Measurements from ENCODE around the gene ITFG2. TPM values are rescaled to one million over a fixed set of nuclear protein-coding genes. Genes with fewer than 3 reads are reported as not detected.

Gene ITFG2
- total and polyA plus RNA-seq, 2 experiments from 2014 or later: 17.3 to 32.6 TPM

DNA sequence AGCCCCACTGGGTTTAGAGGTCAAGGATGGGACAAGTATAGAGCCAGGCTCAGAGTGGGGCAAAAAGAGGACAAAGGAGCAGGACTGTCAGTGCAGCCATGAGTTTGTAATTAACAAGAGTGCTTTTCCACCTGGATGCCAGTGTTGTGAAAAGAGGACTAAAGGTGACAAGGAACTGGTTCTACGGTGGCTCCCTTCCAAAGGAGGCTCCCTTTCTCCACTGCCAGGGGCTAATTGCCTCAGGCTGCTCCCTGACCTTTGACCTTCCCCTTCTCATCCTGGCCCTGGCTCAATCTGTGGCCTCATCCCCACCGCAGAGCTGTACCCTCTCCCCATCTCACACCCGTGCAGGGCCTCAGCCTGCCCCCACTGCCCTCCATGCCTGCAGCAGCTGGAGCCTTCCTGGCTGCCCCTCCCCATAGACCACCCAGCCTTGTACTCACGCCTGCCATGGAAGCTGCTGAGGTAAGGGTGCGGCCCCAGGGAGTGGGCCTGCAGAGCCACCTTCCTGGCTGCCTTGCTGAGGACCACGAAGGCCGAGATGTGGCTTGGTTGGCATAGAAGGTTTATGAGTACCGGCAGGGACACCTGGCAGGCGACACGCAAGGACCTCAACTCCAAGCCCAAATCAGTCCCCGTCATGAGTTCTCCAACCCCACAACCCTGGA, 42.5 kb upstream of the ITFG2 start:
- TF ChIP-seq CREB1 (CRISPR knock-in tag; IDR thresholded peaks at IDR 0.05; ENCODE audit: low read depth) (no peak), POLR2AphosphoS5 (IDR thresholded peaks at IDR 0.05; ENCODE audit: low read depth) (no peak), ZNF462 (CRISPR knock-in tag; IDR thresholded peaks at IDR 0.05) (no peak), STAT1 (IDR thresholded peaks at IDR 0.05; ENCODE audit: unreplicated experiment) (no peak), EZH2phosphoT487 (IDR thresholded peaks at IDR 0.05; ENCODE audit: unreplicated experiment) (no peak), ZNF114 (CRISPR knock-in tag; IDR thresholded peaks at IDR 0.05) (no peak), EZH2 (IDR thresholded peaks at IDR 0.05; ENCODE audit: low read depth, unreplicated experiment) (no peak), ZNF331 (CRISPR knock-in tag; IDR thresholded peaks at IDR 0.05; ENCODE audit: low read depth) (no peak), JUNB (IDR thresholded peaks at IDR 0.05; ENCODE audit: unreplicated experiment) (no peak), NANOG (IDR thresholded peaks at IDR 0.05; ENCODE audit: borderline replicate concordance) (no peak)
- TF ChIP-seq, protein P1, sequence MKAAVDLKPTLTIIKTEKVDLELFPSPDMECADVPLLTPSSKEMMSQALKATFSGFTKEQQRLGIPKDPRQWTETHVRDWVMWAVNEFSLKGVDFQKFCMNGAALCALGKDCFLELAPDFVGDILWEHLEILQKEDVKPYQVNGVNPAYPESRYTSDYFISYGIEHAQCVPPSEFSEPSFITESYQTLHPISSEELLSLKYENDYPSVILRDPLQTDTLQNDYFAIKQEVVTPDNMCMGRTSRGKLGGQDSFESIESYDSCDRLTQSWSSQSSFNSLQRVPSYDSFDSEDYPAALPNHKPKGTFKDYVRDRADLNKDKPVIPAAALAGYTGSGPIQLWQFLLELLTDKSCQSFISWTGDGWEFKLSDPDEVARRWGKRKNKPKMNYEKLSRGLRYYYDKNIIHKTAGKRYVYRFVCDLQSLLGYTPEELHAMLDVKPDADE (IDR thresholded peaks at IDR 0.05): no peak
- TF ChIP-seq, protein P2, sequence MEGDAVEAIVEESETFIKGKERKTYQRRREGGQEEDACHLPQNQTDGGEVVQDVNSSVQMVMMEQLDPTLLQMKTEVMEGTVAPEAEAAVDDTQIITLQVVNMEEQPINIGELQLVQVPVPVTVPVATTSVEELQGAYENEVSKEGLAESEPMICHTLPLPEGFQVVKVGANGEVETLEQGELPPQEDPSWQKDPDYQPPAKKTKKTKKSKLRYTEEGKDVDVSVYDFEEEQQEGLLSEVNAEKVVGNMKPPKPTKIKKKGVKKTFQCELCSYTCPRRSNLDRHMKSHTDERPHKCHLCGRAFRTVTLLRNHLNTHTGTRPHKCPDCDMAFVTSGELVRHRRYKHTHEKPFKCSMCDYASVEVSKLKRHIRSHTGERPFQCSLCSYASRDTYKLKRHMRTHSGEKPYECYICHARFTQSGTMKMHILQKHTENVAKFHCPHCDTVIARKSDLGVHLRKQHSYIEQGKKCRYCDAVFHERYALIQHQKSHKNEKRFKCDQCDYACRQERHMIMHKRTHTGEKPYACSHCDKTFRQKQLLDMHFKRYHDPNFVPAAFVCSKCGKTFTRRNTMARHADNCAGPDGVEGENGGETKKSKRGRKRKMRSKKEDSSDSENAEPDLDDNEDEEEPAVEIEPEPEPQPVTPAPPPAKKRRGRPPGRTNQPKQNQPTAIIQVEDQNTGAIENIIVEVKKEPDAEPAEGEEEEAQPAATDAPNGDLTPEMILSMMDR (conservative IDR thresholded peaks at IDR 0.05; ENCODE audit: low read depth in 2 of 2): no peak
- TF ChIP-seq, protein P3, sequence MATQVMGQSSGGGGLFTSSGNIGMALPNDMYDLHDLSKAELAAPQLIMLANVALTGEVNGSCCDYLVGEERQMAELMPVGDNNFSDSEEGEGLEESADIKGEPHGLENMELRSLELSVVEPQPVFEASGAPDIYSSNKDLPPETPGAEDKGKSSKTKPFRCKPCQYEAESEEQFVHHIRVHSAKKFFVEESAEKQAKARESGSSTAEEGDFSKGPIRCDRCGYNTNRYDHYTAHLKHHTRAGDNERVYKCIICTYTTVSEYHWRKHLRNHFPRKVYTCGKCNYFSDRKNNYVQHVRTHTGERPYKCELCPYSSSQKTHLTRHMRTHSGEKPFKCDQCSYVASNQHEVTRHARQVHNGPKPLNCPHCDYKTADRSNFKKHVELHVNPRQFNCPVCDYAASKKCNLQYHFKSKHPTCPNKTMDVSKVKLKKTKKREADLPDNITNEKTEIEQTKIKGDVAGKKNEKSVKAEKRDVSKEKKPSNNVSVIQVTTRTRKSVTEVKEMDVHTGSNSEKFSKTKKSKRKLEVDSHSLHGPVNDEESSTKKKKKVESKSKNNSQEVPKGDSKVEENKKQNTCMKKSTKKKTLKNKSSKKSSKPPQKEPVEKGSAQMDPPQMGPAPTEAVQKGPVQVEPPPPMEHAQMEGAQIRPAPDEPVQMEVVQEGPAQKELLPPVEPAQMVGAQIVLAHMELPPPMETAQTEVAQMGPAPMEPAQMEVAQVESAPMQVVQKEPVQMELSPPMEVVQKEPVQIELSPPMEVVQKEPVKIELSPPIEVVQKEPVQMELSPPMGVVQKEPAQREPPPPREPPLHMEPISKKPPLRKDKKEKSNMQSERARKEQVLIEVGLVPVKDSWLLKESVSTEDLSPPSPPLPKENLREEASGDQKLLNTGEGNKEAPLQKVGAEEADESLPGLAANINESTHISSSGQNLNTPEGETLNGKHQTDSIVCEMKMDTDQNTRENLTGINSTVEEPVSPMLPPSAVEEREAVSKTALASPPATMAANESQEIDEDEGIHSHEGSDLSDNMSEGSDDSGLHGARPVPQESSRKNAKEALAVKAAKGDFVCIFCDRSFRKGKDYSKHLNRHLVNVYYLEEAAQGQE (IDR thresholded peaks at IDR 0.05; ENCODE audit: unreplicated experiment): no peak
- Histone ChIP-seq H3K4me3 (no peak overlapping the region), H3K79me2 (replicated peaks; ENCODE audit: insufficient read depth) (no peaks in the 10 kb centered on the region), H2AFZ (0 out of 2 replicates have a peak overlapping the region, but pooled peaks have one; percentile 28), H3K36me3 (ENCODE audit: insufficient read depth) (no peaks in the 10 kb centered on the region), H3K4me1 (ENCODE audit: insufficient read depth) (no peaks in the 10 kb centered on the region), H3K27ac (ENCODE audit: low read depth) (no peak overlapping the region), H3K9me2 (ENCODE audit: insufficient read depth) (no peaks in the 10 kb centered on the region), H4K20me1 (replicated peaks; ENCODE audit: insufficient read depth) (no peaks in the 10 kb centered on the region), H3K4me2 (no peak overlapping the region), H3K27me3 (ENCODE audit: insufficient read depth) (no peaks in the 10 kb centered on the region), H3F3A (replicated peaks; ENCODE audit: low read depth) (no peaks in the 10 kb centered on the region)
- H3K36me3 Mint-ChIP-seq (ENCODE audit: low read depth): peaks cover 3% of the 10 kb centered on the region; the same call in 1 of the 3 replicates
- H3K27me3 Mint-ChIP-seq (ENCODE audit: insufficient read depth, low read depth, poor library complexity): peaks cover 10% of the 10 kb centered on the region
- peaks cover 6% of the 10 kb centered on the region for H3K4me1 Mint-ChIP-seq
- H3K9me3 Mint-ChIP-seq: no peaks in the 10 kb centered on the region; the same call in 2 of the 3 replicates
- no peak for ATAC-seq
- DNase-seq (ENCODE audit: low spot score): no peak
- no peak overlapping the region for H3K4me3 Mint-ChIP-seq
- H3K27ac Mint-ChIP-seq: no peak overlapping the region

All from GM23338 (cell line).